DOHH2 (cell line): ENCODE data around the gene TLE7.

Experiments
- H3F3A ChIP-seq: fragments of 200-600 bp; sonication (generic), shearing (Covaris generic); 2 replicates; pipeline ENCODE4 v1.6.0; 2016; ENCODE audit warnings: antibody characterized with exemption, mild to moderate bottlenecking; ENCODE audit not compliant: control insufficient read depth, insufficient read depth
- H3K27ac ChIP-seq: fragments of 200-600 bp; sonication (generic); 2 replicates; pipeline ENCODE4 v1.5.1; 2014; ENCODE audit warnings: low read depth, mild to moderate bottlenecking, low read length, moderate library complexity
- H3K27me3 ChIP-seq: fragments of 200-600 bp; sonication (generic); 2 replicates; pipeline ENCODE4 v1.6.1; 2014; ENCODE audit warnings: mild to moderate bottlenecking, low read length, mixed read lengths; ENCODE audit not compliant: control insufficient read depth
- H3K36me3 ChIP-seq: fragments of 200-600 bp; sonication (generic); 2 replicates; pipeline ENCODE4 v1.6.1; 2014; ENCODE audit warnings: mild to moderate bottlenecking, low read length, moderate library complexity, mixed read lengths; ENCODE audit not compliant: control insufficient read depth
- H3K4me1 ChIP-seq: fragments of 200-600 bp; sonication (generic); 2 replicates; pipeline ENCODE4 v1.6.1; 2014; ENCODE audit warnings: mild to moderate bottlenecking, low read length, mixed read lengths; ENCODE audit not compliant: control insufficient read depth
- H3K4me2 ChIP-seq: fragments of 200-600 bp; sonication (generic); 2 replicates; pipeline ENCODE4 v1.6.0; 2014; ENCODE audit warnings: mild to moderate bottlenecking, low read length, moderate library complexity
- H3K4me3 ChIP-seq: fragments of 200-600 bp; sonication (generic); 2 replicates; pipeline ENCODE4 v1.5.1; 2014; ENCODE audit warnings: mild to moderate bottlenecking, low read length, mixed read lengths
- H3K79me2 ChIP-seq: fragments of 200-600 bp; sonication (generic); 2 replicates; pipeline ENCODE4 v1.6.1; 2014; ENCODE audit warnings: mild to moderate bottlenecking, low read length, mixed read lengths; ENCODE audit not compliant: control insufficient read depth
- H3K9me2 ChIP-seq: fragments of 200-600 bp; sonication (generic); replicated peaks from 2 replicates; pipeline ENCODE4 v1.6.1; 2014; ENCODE audit warnings: mild to moderate bottlenecking, low read length, mixed read lengths; ENCODE audit not compliant: control insufficient read depth
- H3K9me3 ChIP-seq: fragments of 200-600 bp; sonication (generic); 2 replicates; pipeline ENCODE4 v1.6.1; 2014; ENCODE audit warnings: antibody characterized with exemption, low read length, mixed read lengths; ENCODE audit not compliant: control insufficient read depth, insufficient read depth
- H4K20me1 ChIP-seq: fragments of 200-600 bp; sonication (generic); 2 replicates; pipeline ENCODE4 v1.6.0; 2014; ENCODE audit warnings: low read depth, mild to moderate bottlenecking, antibody characterized with exemption, low read length, moderate library complexity; ENCODE audit not compliant: control insufficient read depth, insufficient read depth
- EZH2phosphoT487 ChIP-seq: fragments of 200-600 bp; sonication (generic); IDR thresholded peaks from 2 replicates; pipeline ENCODE4 v1.6.1; 2017; ENCODE audit warnings: borderline replicate concordance, mild to moderate bottlenecking, antibody characterized with exemption, low read length, moderate library complexity, mixed read lengths
- TF ChIP-seq, protein P1 (sequence below): fragments of 200-600 bp; sonication (generic); IDR thresholded peaks from one replicate; pipeline ENCODE4 v1.5.1; 2014; ENCODE audit warnings: antibody characterized with exemption, mild to moderate bottlenecking, low read depth, low read length; ENCODE audit not compliant: poor library complexity, severe bottlenecking

The TLE7 gene

DNA sequence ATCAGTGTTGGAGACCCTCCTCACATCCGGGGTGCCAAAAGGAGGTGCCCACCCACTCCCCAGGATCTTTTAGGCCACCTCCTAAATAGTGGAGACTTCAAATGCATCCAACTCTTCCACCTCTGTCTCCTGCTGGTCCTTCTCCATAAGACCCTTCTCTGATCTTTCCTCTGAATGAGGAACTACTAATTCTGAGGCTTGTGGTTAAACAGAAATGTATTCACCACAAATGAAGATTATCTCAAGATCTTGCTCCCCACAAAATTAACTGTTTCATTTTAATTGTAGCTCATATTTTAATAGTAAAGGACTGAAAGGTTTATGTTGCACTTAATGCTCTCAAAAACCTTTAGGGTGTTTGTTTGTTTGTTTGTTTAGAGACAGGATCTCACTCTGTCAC is 34.1 kb downstream of the TLE7 start:
- H3F3A ChIP-seq: no peaks in the 10 kb centered on the region
- TF ChIP-seq EZH2phosphoT487: no peak
- TF ChIP-seq, protein P1, sequence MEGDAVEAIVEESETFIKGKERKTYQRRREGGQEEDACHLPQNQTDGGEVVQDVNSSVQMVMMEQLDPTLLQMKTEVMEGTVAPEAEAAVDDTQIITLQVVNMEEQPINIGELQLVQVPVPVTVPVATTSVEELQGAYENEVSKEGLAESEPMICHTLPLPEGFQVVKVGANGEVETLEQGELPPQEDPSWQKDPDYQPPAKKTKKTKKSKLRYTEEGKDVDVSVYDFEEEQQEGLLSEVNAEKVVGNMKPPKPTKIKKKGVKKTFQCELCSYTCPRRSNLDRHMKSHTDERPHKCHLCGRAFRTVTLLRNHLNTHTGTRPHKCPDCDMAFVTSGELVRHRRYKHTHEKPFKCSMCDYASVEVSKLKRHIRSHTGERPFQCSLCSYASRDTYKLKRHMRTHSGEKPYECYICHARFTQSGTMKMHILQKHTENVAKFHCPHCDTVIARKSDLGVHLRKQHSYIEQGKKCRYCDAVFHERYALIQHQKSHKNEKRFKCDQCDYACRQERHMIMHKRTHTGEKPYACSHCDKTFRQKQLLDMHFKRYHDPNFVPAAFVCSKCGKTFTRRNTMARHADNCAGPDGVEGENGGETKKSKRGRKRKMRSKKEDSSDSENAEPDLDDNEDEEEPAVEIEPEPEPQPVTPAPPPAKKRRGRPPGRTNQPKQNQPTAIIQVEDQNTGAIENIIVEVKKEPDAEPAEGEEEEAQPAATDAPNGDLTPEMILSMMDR: no peak
- no peaks in the 10 kb centered on the region for H3K27me3 ChIP-seq
- H3K36me3 ChIP-seq: no peaks in the 10 kb centered on the region
- H3K4me1 ChIP-seq: peaks cover 8% of the 10 kb centered on the region
- no peak overlapping the region for H3K4me2 ChIP-seq
- no peaks in the 10 kb centered on the region for H3K9me3 ChIP-seq
- no peak overlapping the region for H3K4me3 ChIP-seq
- H3K27ac ChIP-seq: no peak overlapping the region
- H4K20me1 ChIP-seq: no peaks in the 10 kb centered on the region
- H3K79me2 ChIP-seq: no peaks in the 10 kb centered on the region
- no peaks in the 10 kb centered on the region for H3K9me2 ChIP-seq

DNA sequence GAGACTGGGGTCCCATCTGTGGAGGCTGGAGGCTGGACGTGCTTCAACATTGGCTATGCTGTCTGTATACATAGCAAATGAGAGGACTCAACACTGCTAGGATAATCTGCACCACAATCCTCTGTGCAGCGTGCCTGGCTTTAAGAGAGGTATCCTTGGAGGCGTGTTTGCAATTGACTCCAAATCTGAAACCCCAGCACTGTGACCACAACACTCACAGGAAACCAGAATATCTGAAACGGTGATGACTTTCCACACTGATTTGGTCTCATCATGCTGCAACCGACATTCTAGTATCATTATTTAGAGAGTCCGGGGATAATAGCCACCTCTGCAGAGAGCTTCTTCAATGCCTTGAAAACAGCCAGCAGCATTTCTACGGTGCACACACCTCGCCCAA is 35.1 kb downstream of the TLE7 start:
- Histone ChIP-seq H3K4me1 (peaks cover 4% of the 10 kb centered on the region; the same call in 1 of the 2 replicates), H3K36me3 (no peaks in the 10 kb centered on the region), H3K9me2 (no peaks in the 10 kb centered on the region), H3K9me3 (no peaks in the 10 kb centered on the region), H4K20me1 (no peaks in the 10 kb centered on the region), H3K27ac (no peak overlapping the region), H3K4me3 (no peak overlapping the region), H3K79me2 (no peaks in the 10 kb centered on the region), H3F3A (no peaks in the 10 kb centered on the region), H3K27me3 (no peaks in the 10 kb centered on the region), H3K4me2 (no peak overlapping the region)
- TF ChIP-seq EZH2phosphoT487: no peak
- TF ChIP-seq, protein P1: no peak

DNA sequence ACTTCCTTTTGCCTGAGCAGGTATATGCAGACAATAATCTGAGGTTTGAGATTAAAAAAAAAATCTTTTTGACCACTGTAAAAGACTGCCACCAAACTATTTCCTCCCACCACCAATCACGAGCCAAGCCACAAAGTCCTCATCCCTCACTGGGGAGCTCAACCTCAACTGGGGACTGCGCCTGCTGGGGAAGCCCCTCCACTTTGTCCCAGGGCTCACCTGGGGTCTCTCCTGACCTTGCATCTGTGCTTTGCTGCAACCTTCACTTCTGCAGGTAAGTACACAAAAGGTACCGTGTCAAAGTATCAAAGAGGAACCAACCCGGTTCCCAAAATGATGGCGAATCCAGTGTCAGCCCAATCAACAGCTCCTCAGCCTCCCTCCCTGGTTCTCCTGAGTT is 35.5 kb downstream of the TLE7 start:
- Histone ChIP-seq H3K27me3 (no peaks in the 10 kb centered on the region), H3K36me3 (no peaks in the 10 kb centered on the region), H3K9me2 (no peaks in the 10 kb centered on the region), H3K79me2 (no peaks in the 10 kb centered on the region), H4K20me1 (no peaks in the 10 kb centered on the region), H3K27ac (no peak overlapping the region), H3K9me3 (no peaks in the 10 kb centered on the region), H3F3A (no peaks in the 10 kb centered on the region), H3K4me2 (no peak overlapping the region), H3K4me1 (peaks cover 4% of the 10 kb centered on the region; the same call in 1 of the 2 replicates), H3K4me3 (no peak overlapping the region)
- TF ChIP-seq, protein P1: no peak
- no peak for TF ChIP-seq EZH2phosphoT487

DNA sequence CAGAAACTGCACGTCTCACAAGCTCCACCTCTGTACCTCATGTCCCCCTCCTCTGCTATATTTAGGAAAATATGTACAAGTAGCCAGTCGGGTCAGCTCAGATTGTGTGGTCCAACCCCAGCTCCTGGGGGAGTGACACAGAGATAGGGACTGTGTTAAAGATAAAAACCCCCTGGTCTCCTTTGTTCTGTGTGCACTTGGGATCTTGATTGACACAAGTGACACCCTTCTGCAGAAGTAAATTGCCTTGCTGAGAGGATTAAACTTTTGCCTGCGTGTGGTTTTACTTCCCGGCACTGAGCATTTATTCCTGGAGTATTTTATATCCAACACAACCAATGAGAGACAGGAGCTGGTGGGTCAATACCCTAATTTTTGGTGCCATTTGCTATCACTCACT is 37.5 kb downstream of the TLE7 start:
- H3K27ac ChIP-seq: no peak overlapping the region
- H3K9me3 ChIP-seq: no peaks in the 10 kb centered on the region
- TF ChIP-seq EZH2phosphoT487: no peak
- TF ChIP-seq, protein P1: no peak
- no peaks in the 10 kb centered on the region for H4K20me1 ChIP-seq
- H3K4me1 ChIP-seq: peaks cover 4% of the 10 kb centered on the region; the same call in 1 of the 2 replicates
- no peak overlapping the region for H3K4me2 ChIP-seq
- no peak overlapping the region for H3K4me3 ChIP-seq
- H3K79me2 ChIP-seq: no peaks in the 10 kb centered on the region
- no peaks in the 10 kb centered on the region; the same call in 1 of the 2 replicates for H3K27me3 ChIP-seq
- H3K9me2 ChIP-seq: no peaks in the 10 kb centered on the region
- H3K36me3 ChIP-seq: no peaks in the 10 kb centered on the region
- H3F3A ChIP-seq: no peaks in the 10 kb centered on the region
